ENCODE results near the gene GPX8. TPM values are rescaled to one million over a fixed set of nuclear protein-coding genes. Genes with fewer than 3 reads are reported as not detected.

Gene GPX8, protein sequence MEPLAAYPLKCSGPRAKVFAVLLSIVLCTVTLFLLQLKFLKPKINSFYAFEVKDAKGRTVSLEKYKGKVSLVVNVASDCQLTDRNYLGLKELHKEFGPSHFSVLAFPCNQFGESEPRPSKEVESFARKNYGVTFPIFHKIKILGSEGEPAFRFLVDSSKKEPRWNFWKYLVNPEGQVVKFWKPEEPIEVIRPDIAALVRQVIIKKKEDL
- 100 to 1,000 TPM in 1 of 4 donors, 10 to 100 TPM in 3; 76.0 to 173 (median 92.4) TPM for polyA plus RNA-seq (ENCODE audit: insufficient read length in 4 of 4)

DNA sequence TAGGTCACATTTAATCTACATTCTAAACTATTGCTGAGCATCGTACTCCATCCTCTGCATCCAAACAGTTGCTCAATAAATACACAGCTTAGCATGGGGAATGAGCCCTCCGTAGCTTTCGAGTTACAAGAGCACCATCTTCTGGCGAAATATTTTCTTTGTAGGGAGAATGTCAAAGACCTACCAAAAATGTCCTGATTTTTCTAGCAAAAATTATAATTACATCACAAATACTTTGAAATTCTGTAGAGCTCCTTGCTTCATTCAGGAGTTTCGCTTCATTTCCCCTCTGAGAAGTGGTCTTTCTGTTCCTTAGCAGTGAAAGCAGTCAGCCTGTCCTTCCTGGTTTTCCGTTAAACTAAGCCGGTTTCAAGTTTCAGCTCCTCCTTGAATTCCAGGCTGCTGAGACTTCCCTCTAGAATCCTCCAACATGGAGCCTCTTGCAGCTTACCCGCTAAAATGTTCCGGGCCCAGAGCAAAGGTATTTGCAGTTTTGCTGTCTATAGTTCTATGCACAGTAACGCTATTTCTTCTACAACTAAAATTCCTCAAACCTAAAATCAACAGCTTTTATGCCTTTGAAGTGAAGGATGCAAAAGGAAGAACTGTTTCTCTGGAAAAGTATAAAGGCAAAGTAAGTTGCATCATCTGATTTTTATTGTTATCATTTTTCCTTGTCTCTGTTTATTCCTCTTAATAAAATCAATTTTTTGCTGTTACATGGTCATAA, at the start of gene GPX8:
Gene GPX8, plus strand, starts transcription at position 409 of the 730 bp plus-strand sequence. Its CDS starts 22 bp downstream, at position 431.
- DNase-seq (ENCODE audit: low read depth in 4 of 4, low spot score in 3 of 4), result peak; percentile 75 to 81 (median 80)

DNA sequence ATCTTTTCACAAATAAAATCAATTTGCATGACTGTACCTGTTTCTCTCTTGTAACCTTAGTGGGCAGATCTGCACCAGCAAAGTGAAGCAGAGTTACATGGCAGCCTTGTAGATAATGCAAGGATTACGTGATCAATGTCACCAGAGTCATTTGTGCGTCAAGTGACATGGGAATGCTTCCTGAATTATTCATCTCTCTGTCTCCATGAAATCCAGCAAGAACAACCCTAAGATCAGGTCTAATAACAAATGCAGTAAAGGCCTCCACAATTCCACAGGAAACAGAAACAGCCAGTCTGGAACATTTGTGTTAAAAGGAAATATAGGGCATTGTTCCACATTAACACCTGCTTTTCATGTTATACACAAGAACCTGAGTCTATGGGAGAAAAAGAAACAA, 49.8 kb upstream of the GPX8 start:
- DNase-seq (ENCODE audit: low read depth in 4 of 4, low spot score in 3 of 4), result no peak

DNA sequence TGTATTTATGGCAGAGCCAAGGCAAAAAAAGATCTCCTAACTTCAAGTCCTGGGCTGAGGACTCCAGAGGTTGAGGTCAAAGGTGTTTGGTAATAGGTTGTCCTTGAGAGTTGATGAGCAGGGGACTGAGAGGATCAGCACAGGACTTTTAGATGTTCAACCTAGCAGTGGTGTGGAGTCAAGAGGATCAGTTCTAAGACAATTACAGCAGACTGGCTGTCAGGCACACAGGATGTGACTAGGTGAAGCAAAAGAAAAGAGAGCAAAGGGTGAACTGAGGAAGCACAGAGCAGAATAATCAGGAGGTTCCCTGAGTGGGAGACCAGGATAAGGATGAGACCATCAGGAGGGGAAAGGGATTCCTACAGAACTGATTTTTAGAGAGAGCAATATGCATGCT, 46.6 kb upstream of the GPX8 start:
- DNase-seq (ENCODE audit: low read depth in 4 of 4, low spot score in 3 of 4), result no peak

DNA sequence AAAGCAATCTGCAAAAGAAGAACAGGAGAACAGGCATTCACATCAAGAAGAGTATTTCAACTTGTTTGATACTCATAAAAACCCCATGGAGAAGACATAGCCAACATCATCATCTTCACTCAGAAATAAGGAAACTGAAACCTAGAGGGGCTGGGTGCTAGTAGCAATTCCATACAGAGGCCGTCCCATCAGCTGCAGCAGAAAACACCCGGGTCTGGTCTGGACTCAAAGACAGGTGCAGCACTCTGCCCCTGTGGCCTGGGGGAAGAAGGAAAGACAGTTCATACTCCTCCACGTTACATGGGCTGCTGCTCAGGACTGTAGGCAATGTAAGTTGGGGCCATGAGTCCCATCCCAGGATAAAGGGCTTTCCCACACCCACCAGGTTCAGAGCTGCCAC, 45.9 kb upstream of the GPX8 start:
- DNase-seq (ENCODE audit: low read depth in 4 of 4, low spot score in 3 of 4), result no peak

DNA sequence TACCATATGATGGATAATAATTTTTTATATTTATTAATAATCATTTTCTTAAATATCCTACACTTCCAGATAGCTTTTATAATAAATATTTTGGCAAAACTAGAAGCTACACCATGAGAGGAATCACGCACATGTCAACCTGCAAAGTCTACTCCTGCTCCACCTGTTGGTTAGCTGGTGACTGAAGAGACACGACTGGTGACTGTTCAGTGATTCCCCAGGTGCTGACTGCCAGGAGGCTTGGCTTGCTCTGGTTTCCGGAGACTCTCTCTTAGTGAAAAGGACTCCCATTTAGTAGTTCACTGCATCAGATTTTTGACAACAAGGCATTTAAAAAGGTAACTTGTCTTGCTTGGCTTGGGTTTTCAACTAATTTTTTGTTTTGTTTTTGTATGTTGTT, 36.6 kb upstream of the GPX8 start:
- no peak for DNase-seq (ENCODE audit: low read depth in 4 of 4, low spot score in 3 of 4)

DNA sequence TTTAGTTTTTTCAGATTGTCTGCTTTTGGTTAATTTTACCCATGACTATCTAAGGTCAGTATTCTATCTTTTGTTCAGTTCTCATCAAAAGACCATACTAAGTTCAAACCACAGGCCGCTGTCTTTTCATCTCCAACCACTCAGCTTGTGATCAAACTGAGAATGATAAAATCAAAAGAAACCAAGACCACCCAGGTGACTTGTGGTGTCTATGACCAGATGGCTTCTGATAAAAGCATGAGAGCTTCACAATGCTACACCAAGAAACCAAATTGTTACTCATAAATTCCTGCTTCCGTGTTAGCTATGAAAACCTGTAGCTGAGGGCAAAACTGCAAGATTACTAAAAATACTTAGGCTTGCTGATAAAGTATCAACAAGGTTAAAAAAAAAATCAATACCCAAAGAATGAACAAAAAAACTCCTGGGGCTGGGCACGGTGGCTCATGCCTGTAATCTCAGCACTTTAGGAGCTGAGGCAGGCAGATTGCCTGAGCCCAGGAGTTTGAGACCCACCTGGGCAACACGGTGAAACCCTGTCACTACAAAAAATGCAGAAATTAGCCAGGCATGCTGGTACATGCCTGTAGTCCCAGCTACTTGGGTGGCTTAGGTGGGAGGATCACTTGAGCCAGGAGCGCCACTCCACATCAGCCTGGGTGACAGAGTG, 25.8 kb upstream of the GPX8 start:
- no peak for DNase-seq (ENCODE audit: low read depth in 4 of 4, low spot score in 3 of 4)

DNA sequence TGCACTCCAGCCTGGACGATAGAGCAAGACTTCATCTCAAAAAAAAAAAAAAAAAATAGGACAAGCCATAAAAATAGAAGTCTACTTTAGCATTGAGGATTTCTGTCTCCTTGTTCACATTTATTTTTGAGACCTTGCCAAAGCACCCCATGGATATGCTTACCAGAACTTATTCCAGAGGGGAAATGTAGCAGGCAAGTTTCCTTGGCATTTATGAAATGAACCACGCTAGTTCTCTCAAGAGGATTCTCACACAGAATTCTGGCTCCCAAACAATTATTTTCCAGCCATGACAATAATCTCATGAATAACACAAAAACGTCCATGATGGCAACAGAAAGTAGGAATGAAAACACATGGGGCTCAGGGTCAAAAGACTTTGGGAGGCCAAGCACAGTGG, 23.4 kb upstream of the GPX8 start:
- DNase-seq (ENCODE audit: low read depth in 4 of 4, low spot score in 3 of 4), result no peak

DNA sequence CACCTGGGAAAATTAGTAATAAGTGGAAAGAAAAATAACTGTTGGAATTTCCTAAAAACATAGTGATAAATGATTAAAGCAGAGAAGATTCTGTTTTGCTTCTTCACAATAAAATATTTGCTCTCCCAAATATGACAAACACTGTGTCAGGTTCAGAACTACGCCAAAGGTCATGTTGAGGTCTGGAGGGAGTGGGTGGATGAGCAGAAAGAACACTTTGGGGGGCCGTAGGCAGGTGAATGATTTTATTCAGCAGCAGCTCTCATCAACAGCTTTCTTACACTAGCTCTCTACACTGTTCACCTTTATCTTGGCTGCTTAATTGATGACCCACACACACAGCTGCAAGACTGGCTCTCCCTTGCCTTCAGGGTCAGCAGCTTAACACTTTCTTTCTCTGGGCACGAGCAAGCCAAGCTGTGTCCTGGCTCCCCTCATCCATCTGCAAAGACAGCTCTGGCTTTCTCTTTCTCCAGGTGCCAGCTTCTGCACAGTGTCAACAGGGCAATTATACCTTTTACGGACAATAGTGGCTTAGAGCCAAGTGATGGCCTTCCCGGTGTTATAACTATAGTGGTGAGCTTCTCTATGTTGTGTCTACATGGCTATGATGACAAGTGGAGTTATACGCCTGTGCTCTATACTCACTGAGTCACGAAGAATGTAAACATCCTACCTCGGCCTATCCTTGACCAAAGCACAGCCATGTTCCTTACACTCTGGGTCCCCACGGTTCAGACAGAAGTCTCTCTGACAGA, 18.9 kb upstream of the GPX8 start:
- no peak for DNase-seq (ENCODE audit: low read depth in 4 of 4, low spot score in 3 of 4)

DNA sequence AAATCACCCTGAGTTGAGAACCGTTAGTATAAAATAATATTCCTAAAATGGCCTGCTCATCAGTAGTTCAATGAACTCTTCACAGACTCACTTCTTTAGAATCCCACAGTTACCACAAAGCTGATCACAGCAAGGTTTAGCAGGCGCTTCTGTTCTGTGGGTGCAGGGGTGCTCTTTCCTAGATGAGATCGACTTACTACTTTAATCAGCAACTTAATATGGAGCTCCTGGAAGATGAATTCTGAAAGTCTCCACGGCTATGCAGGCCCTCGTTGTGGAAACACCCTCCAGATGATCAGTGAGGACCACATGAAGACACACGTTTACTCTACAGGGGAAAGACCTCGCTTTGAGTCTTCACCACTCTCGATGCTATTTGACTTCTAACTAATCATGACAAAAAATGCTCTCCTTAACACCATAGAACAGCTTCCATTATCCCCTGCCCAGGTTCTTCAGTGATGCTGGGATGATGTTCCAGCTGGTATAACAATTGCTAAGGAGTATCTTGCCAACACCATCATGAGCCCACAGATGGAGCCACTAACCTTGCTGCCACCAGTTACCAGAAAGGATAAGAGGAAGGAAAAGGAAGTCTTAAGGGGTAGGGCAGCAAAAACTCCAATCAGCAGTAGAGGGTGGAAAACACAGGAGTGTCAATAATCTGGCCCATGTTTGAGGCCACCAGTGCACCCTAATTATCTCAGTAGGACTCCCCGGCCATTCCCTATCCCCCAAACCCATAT, 17.9 kb upstream of the GPX8 start:
- no peak for DNase-seq (ENCODE audit: low read depth in 4 of 4, low spot score in 3 of 4)

DNA sequence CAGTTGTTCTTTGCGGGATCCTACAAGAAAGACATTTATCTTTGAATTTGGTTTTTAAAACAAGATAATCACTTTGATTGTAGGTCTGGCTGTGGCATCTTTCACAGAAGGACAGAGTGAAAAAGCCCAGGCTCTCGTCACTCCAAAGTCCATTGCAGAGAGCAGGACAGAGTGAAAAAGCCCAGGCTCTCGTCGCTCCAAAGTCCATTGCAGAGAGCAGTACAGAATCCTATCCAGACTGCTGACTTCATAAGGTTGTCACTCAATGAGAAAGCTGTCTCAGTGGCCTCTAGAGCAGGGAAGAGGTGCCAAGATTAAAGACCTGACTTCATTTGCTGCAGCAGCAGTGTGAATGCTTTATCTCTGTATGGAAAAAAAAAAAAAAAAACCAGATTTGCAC, 16.3 kb upstream of the GPX8 start:
- DNase-seq (ENCODE audit: low read depth in 4 of 4, low spot score in 3 of 4), result no peak

DNA sequence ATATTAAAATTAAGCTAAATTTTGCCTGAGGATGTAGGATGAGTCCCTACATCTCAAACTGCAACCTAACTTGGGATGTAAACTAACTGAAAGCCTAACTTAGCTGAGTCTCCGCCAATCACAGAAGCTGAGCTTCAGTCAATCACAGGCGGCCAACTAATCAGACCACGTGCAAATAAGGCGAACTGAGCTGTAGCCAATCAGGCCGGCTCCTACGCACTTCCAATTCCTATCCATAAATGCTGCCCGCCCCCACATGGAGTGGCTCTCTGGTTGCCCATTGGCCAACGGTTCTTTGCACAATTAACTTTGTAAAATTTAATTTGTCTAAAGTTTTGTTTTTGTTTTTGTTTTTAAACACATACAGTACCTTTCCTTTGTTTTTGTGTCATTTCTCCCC, 13.9 kb upstream of the GPX8 start:
- no peak for DNase-seq (ENCODE audit: low read depth in 4 of 4, low spot score in 3 of 4)

DNA sequence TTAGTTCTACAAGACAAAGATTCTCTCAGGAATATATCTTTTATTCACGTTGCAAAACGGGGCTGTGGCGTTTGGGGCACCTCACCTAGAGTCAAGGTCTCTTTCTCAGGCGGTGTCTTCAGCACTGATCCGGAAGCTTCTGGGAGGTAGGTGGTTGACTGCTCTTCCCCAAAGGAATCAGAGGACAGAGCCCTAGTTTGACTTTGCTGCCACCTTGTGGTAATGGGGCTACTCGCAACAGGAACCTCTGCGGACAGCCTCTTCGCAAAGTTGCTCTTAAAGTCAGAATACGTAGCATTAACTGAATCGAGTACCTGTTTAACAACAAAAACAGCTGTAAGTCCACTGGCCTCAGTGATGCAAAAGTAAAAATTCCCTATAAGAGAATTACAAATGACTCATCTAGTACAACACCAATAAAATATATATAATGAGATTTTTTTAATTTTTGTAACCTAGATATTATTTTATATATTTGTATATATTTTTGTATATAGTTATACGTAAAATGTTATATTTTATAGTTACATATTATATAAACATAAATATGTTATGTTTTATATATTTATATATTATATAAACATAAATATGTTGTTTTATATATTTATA, 13.3 kb upstream of the GPX8 start:
- DNase-seq (ENCODE audit: low read depth in 4 of 4, low spot score in 3 of 4), result peak; percentile 68 to 84 (median 75)

DNA sequence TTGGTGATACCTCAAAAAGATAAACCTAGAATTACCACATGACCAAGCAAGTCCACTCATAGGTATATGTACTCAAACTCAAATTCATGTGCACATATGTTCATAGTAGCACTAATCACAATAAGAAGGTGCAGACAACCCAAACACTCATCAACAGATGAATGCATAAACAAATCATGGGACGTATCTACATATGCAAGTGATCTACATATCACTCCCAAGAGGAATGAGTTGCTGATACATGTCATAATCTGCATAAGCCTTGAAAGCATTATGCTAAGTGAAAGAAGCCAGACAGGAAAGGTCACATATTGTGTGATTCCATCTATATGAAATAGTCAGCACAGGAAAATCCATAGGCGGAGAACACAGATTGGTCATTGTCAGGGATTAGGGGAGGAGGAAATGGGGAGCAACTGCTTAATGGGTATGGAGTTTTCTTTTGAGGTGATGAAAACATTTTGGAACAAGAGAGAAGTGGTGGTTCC, 10.6 kb upstream of the GPX8 start:
- no peak for DNase-seq (ENCODE audit: low read depth in 4 of 4, low spot score in 3 of 4)

DNA sequence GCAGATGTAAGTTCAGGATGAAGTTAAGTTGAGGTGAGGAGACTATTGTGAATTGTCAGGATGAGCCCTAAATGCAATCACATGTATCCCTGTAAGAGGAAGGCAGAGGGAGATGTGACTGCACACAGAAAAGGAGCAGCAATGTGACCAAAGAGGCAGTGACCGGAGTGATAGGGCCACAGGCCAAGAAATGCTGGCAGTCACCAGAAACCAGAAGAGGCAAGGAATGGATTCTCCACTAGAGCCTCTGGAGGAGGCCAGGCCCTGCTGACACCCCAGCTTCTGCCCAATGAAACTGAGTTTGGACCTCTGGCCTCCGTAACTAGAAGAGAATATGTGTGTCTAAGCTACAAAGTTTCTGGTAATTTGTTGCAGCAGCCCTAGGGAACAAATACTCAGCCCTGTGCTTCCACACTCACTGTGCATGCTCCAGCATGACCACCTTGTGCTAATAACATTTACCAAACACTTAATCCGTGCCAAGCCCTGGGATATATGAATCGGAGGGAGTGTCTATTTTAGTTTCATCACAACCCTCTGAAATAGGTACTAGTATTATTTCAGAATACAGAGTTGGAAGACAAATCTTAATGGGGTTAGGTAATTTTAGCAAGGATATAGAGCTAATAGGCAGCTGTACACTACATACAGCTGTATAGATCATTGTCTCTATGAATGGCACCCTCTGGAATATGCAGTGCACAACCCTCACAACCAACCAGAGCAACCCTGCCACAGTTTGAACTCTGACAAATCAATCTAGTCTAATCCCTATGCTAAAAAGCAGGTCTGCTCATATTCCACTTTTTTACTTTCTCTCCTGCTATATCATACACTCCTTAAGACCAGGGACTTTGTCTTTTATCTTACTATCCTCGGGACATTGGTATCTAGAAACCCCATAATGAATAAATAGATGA, 7.8 kb upstream of the GPX8 start:
- DNase-seq (ENCODE audit: low read depth in 4 of 4, low spot score in 3 of 4), result no peak

DNA sequence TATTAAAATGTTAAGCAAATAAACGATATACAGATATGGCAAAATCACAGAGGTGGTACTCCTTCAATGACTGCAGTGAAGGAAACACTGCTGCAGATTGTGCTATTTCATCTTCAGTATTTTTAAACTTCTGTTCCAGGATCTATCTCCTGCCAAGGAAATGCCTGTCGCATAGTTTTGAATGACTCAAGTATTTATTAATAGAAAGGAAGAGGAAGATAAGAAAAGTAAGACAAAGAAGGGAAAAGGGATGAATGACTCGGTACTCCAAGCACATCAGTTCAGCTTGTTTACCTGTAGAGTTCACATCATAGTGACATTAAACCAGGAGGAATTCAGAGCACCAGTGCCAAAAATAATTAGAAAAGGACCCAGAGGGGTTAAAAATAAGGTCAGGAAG, 5.1 kb upstream of the GPX8 start:
- no peak for DNase-seq (ENCODE audit: low read depth in 4 of 4, low spot score in 3 of 4)

DNA sequence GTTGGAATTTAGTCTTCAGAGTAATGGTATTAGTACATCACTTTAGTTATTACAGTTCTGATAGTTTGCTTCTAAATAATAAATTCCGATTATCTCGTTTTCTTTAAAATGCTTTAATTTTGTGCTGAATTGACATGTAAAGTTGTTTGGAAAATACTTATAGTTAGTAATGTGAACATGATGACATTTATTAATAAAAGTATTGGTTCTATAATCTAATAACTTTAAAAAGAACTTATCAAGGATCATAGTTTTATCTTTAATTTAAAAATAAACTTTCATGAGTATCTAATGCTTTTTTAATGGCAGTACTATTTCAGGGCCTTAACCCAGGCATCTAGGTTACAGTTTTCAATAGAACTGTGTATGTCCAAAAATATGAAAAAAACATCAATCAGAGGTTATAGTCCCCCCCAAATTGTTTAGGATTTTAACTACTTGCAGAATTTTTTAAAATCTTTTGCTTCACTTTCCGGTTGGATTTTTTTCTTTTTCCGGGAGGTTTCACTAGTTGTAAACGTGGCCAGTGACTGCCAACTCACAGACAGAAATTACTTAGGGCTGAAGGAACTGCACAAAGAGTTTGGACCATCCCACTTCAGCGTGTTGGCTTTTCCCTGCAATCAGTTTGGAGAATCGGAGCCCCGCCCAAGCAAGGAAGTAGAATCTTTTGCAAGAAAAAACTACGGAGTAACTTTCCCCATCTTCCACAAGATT, 680 bp downstream of the GPX8 start:
- DNase-seq (ENCODE audit: low read depth in 4 of 4, low spot score in 3 of 4), result peak; percentile 68 to 76 (median 71)

DNA sequence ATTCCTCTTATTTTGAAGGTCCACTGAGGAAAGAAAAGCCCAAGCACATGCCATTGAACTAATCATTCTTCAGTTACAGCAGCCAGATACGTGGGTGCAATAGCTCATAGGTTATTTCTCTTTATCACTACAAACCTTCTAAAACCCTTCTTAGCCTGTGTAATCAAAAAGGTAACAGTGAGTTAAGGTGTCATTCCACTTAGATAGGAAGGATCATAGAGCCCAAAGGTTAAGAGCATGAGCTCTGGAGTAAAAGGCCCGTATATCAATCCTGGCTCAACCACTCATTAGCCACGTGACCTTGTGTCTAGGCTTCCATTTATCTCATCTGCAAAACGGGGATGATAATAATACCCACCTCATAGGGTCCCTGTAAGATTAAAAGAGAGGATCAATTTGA, 2.7 kb downstream of the GPX8 start:
- no peak for DNase-seq (ENCODE audit: low read depth in 4 of 4, low spot score in 3 of 4)

DNA sequence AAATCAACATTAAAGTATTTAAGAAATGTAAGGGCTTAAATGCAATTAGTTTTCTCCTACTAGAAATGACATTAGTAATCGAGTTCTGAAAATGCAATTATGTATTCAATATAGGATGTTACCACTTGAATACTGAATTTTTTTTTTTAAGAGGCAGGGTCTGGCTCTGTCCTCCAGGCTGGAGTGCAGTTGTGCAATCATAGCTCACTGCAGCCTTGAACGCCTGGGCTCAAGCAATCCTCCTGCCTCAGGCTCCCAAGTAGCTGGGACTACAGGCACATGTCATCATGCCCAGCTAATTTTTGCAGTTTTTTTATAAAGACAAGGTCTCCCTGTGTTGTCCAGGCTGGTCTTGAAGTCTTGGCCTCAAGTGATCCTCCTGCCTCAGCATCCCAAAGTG, 11.5 kb downstream of the GPX8 start:
- DNase-seq (ENCODE audit: low read depth in 4 of 4, low spot score in 3 of 4), result no peak
